Endodermal cell (in vitro differentiated cells): ENCODE data around the gene BRF1. TPM values are rescaled to one million over a fixed set of nuclear protein-coding genes. Genes with fewer than 3 reads are reported as not detected.

Experiments
- DNase-seq: peaks from one replicate; pipeline ENCODE4 v3.0.0-alpha.2; 2017
- H3K27ac ChIP-seq: 2 replicates; pipeline ENCODE4 v1.5.1; 2013; ENCODE audit warnings: mild to moderate bottlenecking, low read depth, low read length, moderate library complexity
- H3K27me3 ChIP-seq: 2 replicates; pipeline ENCODE4 v1.6.1; 2013; ENCODE audit warnings: mild to moderate bottlenecking, low read length, moderate library complexity; ENCODE audit not compliant: insufficient read depth, control insufficient read depth, poor library complexity, severe bottlenecking
- H3K36me3 ChIP-seq: 2 replicates; pipeline ENCODE4 v1.7.0; 2013; ENCODE audit warnings: mild to moderate bottlenecking, low read length, moderate library complexity; ENCODE audit not compliant: control insufficient read depth, insufficient read depth
- H3K4me1 ChIP-seq: one replicate; pipeline ENCODE4 v1.7.0; 2013; ENCODE audit warnings: low read length; ENCODE audit not compliant: control insufficient read depth, insufficient read depth
- H3K4me3 ChIP-seq: 2 replicates; pipeline ENCODE4 v1.5.1; 2013; ENCODE audit warnings: mild to moderate bottlenecking, low read length, moderate library complexity
- H3K9ac ChIP-seq: 2 replicates; pipeline ENCODE4 v1.6.1; 2013; ENCODE audit warnings: mild to moderate bottlenecking, low read length, moderate library complexity; ENCODE audit not compliant: poor library complexity, severe bottlenecking; ENCODE audit errors: extremely low read depth
- H3K9me3 ChIP-seq: 2 replicates; pipeline ENCODE4 v1.6.1; 2013; ENCODE audit warnings: mild to moderate bottlenecking, low read length, moderate library complexity; ENCODE audit not compliant: control insufficient read depth
- H3K27ac Mint-ChIP-seq: 2 replicates; pipeline ENCODE4 v1.8.0; 2020; ENCODE audit warnings: mixed read lengths
- H3K27me3 Mint-ChIP-seq: 2 replicates; pipeline ENCODE4 v1.8.0; 2021; ENCODE audit warnings: mild to moderate bottlenecking, mixed read lengths; ENCODE audit not compliant: insufficient read depth
- H3K36me3 Mint-ChIP-seq: 2 replicates; pipeline ENCODE4 v1.8.0; 2020; ENCODE audit warnings: low read depth, mixed read lengths
- H3K4me1 Mint-ChIP-seq: 2 replicates; pipeline ENCODE4 v1.8.0; 2020; ENCODE audit warnings: mixed read lengths
- H3K4me3 Mint-ChIP-seq: 2 replicates; pipeline ENCODE4 v1.8.0; 2020; ENCODE audit warnings: mild to moderate bottlenecking, moderate library complexity, mixed read lengths
- H3K9me3 Mint-ChIP-seq: 2 replicates; pipeline ENCODE4 v1.8.0; 2020; ENCODE audit warnings: mild to moderate bottlenecking, mixed read lengths
- CTCF ChIP-seq: fragments of 200-600 bp; sonication (generic); conservative IDR thresholded peaks from 2 replicates; pipeline ENCODE4 v1.5.0; 2021; ENCODE audit warnings: antibody characterized with exemption, mild to moderate bottlenecking
- WGBS, 2 experiments: methylation state at CpG; one replicate each; pipeline versions ENCODE4 v1.1.5 to v1.1.7; 2013; ENCODE audit warnings: missing lambda C conversion rate in 2 of 2, mixed read lengths in 1 of 2; ENCODE audit not compliant: insufficient coverage in 1 of 2, insufficient read length in 1 of 2; 5-methylcytosine and 5-hydroxymethylcytosine counted together
- total RNA-seq, 2 donors: library from RNA; stranded (reverse); fragmentation: NEBNext Ultra II Directional in 1 of 2; extraction: Animal tissue kit (Norgen Biotek cat#: 25700) in 1 of 2; gene quantifications; 2 replicates in 1 of 2; 3 replicates in 1 of 2; pipeline ENCODE4 v1.2.1, GENCODE V29; 2021

BRF1 gene
- total RNA-seq, 2 donors from 2014 or later = 37.0 to 44.5 TPM

- Histone ChIP-seq H3K27me3 (no peaks in the 10 kb centered on the region), H3K9me3 (peaks cover 4% of the 10 kb centered on the region), H3K4me3 (no peak overlapping the region), H3K36me3 (no peaks in the 10 kb centered on the region), H3K4me1 (peaks cover 10% of the 10 kb centered on the region), H3K9ac (no peak overlapping the region), H3K27ac (no peak overlapping the region)
- H3K4me1 Mint-ChIP-seq = peaks cover 7% of the 10 kb centered on the region
- no peak for DNase-seq
- H3K27ac Mint-ChIP-seq = no peak overlapping the region
- H3K36me3 Mint-ChIP-seq = no peaks in the 10 kb centered on the region
- WGBS, 2 experiments = 71 to 84% methylated on average over 8 to 28 of the region's 29 CpGs
- H3K27me3 Mint-ChIP-seq = peaks cover 32% of the 10 kb centered on the region
- no peak overlapping the region for H3K4me3 Mint-ChIP-seq
- peaks cover 8% of the 10 kb centered on the region for H3K9me3 Mint-ChIP-seq
- TF ChIP-seq CTCF = no peak
Measured at GRCh38 chr14:105192866-105193731, 107.7 kb downstream of the BRF1 start.

- Histone ChIP-seq H3K4me1 (peaks cover under 1% of the 10 kb centered on the region), H3K4me3 (no peak overlapping the region), H3K9me3 (peaks cover 4% of the 10 kb centered on the region), H3K27ac (no peak overlapping the region), H3K27me3 (no peaks in the 10 kb centered on the region), H3K36me3 (no peaks in the 10 kb centered on the region), H3K9ac (no peak overlapping the region)
- DNase-seq = no peak
- no peaks in the 10 kb centered on the region for H3K4me1 Mint-ChIP-seq
- no peaks in the 10 kb centered on the region for H3K36me3 Mint-ChIP-seq
- peaks cover 36% of the 10 kb centered on the region for H3K27me3 Mint-ChIP-seq
- peak; percentile 49 for TF ChIP-seq CTCF
- 73 to 82% methylated on average over 8 to 14 of the region's 14 CpGs for WGBS, 2 experiments
- no peak overlapping the region for H3K4me3 Mint-ChIP-seq
- H3K27ac Mint-ChIP-seq = no peak overlapping the region
- H3K9me3 Mint-ChIP-seq = peaks cover 10% of the 10 kb centered on the region
Measured at GRCh38 chr14:105187935-105188524, 112.8 kb downstream of the BRF1 start.

GRCh38 chr14:105187116-105187515 lies 113.7 kb downstream of the BRF1 start:
- Mint-ChIP-seq H3K4me3 (no peak overlapping the region), H3K4me1 (no peaks in the 10 kb centered on the region), H3K27me3 (peaks cover 43% of the 10 kb centered on the region), H3K36me3 (no peaks in the 10 kb centered on the region), H3K9me3 (peaks cover 10% of the 10 kb centered on the region), H3K27ac (no peak overlapping the region)
- WGBS, 2 experiments = 90 to 93% methylated on average over 2 to 4 of the region's 4 CpGs
- H3K36me3 ChIP-seq = no peaks in the 10 kb centered on the region
- peaks cover 8% of the 10 kb centered on the region for H3K27me3 ChIP-seq
- no peak for DNase-seq
- H3K9me3 ChIP-seq = peaks cover 4% of the 10 kb centered on the region
- no peak overlapping the region for H3K4me3 ChIP-seq
- H3K27ac ChIP-seq = no peak overlapping the region
- no peak overlapping the region for H3K9ac ChIP-seq
- TF ChIP-seq CTCF = no peak
- H3K4me1 ChIP-seq = no peaks in the 10 kb centered on the region
